GM19463 (cell line): ENCODE data around the gene SLC39A9.

ENCODE experiments used
- ATAC-seq: cut with Tn5 transposase; IDR thresholded peaks from one replicate; pipeline ENCODE4 v1.9.1; 2021; ENCODE audit warnings: mild to moderate bottlenecking, moderate library complexity; ENCODE audit not compliant: unreplicated experiment

SLC39A9 gene

DNA sequence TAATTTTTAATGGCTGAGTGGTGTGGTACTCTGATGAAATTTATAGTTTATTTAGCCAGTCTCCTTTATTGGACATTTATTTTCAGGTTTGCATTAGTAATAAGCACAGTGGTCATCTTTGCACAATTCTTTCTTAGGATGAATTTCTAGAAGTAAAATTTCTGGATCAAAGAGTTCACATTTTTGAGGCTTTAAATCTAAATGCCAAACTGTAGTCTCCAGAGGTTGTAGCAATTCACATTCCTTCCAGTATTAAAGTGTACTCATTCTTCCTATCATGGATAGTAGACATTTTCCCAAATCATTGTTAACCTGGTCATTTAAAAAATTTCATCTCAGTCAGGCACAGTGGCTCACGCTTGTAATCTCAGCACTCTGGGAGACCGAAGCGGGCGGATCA, 24.8 kb downstream of the SLC39A9 start:
- ATAC-seq = no peak

- no peak for ATAC-seq
Measured at GRCh38 chr14:69424149-69424923, 25.8 kb downstream of the SLC39A9 start.

- no peak for ATAC-seq
Measured at GRCh38 chr14:69427596-69427995, 29.1 kb downstream of the SLC39A9 start.

DNA sequence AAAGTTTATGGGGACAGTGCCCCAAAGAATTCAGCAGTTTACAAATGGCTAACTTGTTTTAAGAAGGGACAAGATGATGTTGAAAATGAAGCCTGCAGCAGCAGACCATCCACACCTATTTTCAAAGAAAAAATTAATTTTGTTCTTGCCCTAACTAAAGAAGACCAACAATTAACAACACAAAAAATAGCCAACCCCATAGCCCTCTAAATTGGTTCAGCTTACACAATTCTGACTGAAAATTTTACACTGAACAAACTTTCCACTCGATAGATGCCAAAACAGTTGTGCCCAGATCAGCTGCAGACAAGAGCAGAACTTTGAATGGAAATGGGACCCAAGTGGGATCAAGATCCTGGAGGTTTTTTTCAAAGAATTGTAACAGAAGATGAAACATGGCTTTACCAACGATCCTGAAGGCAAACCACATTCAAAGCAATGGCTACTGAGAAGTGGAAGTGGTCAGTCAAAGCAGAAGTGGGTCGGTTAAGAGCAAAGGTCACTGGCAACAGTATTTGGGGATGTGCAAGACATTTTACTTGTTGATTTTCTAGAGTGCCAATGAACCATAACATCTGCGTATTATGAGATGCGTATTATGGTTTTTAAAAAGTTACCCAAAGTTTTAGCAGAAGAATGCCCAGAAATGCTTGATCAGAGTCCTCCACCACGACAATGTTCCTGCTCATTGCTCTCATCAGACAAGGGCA, 30.0 kb downstream of the SLC39A9 start:
- peak; percentile 78 for ATAC-seq

DNA sequence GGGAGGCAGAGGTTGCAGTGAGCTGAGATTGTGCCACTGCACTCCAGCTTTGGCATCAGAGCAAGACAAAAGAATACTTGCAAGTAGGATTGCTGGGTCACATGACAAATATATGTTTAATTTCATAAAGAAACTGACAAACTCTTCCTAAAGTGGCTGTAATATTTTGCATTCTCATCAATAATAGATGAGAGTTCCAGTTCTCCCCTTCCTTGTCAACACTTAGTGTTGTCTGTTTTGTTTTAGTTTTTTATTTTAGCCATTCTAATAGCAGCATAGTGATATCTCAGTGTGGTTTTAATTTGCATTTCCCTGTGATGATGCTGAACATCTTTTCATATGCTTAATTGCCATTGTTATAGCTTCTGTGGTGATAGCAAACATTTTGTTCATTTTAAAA, 31.2 kb downstream of the SLC39A9 start:
- ATAC-seq = no peak

DNA sequence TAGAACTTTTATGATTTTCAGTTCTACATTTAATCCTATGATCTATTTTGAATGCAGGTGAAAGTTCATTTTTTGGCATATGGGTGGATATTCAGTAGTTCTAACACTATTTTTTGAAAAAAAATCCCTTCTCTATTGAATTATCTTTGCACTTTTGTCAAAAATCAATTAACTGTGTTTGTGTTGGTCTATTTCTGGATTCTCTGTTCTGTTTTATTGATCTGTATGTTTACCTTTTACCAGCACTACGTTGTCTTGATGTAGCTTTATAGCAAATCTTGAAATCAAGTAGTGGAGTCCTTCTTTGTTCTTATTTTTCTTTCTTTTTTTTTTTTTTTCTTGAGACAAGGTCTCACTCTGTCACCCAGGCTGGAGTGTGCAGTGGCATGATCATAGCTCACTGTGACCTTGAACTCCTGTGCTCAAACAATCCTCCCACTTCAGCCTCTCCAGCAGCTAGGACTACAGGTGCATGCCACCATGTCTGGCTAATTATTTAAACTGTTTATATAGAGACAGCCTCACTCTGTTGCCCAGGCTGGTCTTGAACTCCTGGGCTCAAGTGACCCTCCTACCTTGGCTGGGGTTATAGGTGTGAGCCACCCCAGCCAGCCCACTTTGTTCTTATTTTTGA, 31.9 kb downstream of the SLC39A9 start:
- ATAC-seq = no peak

DNA sequence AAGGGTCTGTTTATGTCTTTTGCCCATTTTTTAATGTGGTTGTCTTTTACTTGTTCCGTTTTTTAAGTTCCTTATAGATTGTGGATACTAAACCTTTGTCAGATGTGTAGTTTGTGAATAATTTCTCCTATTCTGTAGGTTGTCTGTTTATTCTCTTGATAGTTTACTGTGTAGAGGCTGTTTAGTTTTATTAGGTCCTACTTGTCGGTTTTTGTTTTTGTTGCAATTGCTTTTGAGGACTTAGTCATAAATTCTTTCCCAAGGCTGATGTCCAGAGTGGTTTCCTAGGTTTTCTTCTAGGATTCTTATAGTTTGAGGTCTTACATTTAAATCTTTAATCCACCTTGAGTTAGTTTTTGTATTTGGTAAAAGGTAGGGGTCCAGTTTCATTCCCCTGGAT, 33.9 kb downstream of the SLC39A9 start:
- ATAC-seq = no peak

GRCh38 chr14:69439521-69440270, 41.2 kb downstream of the SLC39A9 start:
- no peak for ATAC-seq

DNA sequence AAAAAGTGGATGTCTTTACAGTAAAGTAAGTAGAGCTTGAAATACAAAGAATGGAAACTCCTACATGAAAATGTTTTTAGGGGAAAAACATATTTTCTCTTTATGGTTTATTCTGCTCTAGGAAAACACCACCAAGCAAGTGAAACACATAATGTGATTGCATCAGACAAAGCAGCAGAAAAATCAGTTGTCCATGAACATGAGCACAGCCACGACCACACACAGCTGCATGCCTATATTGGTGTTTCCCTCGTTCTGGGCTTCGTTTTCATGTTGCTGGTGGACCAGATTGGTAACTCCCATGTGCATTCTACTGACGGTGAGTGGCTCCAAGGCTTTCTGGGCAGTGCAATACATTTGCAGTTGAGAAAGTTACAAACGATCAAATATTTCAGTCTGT, 43.5 kb downstream of the SLC39A9 start:
- ATAC-seq = peak; percentile 94

- no peak for ATAC-seq
Measured at GRCh38 chr14:69443296-69443805, 44.9 kb downstream of the SLC39A9 start.

- ATAC-seq = no peak
Measured at GRCh38 chr14:69449216-69449615, 50.7 kb downstream of the SLC39A9 start.

- ATAC-seq = no peak
Measured at GRCh38 chr14:69451941-69452340, 53.4 kb downstream of the SLC39A9 start.

DNA sequence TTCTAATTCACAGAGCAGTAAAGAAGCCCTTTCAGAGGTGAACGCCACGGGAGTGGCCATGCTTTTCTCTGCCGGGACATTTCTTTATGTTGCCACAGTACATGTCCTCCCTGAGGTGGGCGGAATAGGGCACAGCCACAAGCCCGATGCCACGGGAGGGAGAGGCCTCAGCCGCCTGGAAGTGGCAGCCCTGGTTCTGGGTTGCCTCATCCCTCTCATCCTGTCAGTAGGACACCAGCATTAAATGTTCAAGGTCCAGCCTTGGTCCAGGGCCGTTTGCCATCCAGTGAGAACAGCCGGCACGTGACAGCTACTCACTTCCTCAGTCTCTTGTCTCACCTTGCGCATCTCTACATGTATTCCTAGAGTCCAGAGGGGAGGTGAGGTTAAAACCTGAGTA, 59.9 kb downstream of the SLC39A9 start:
- no peak for ATAC-seq

DNA sequence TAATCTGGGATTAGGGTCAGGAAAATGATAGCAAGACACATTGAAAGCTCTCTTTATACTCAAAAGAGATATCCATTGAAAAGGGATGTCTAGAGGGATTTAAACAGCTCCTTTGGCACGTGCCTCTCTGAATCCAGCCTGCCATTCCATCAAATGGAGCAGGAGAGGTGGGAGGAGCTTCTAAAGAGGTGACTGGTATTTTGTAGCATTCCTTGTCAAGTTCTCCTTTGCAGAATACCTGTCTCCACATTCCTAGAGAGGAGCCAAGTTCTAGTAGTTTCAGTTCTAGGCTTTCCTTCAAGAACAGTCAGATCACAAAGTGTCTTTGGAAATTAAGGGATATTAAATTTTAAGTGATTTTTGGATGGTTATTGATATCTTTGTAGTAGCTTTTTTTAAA, 60.6 kb downstream of the SLC39A9 start:
- ATAC-seq = no peak

GRCh38 chr14:69460093-69460701, 61.7 kb downstream of the SLC39A9 start:
- ATAC-seq = no peak

DNA sequence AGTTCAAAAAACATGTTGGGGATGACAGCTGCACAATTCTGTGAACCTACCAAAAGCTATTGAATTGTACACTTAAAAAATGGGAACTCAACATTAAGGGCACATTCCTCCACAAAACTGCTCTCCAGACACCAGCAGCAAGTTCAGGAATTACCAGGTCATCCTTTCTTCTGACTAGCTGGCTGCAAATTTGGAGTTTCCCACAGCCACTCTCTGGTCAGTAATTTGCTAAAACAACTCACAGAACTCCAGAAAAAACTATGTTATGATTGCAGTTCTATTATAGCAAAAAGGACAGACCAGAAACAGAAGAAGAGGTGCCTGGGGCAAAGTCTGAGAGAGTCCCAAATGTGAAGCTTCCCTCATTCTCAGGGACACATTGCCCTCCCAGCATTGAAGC, 65.9 kb downstream of the SLC39A9 start:
- no peak for ATAC-seq

GRCh38 chr14:69464829-69465228, 66.3 kb downstream of the SLC39A9 start:
- no peak for ATAC-seq

- ATAC-seq = no peak
Measured at GRCh38 chr14:69468949-69469348, 70.5 kb downstream of the SLC39A9 start.

- no peak for ATAC-seq
Measured at GRCh38 chr14:69471436-69471835, 72.9 kb downstream of the SLC39A9 start.

DNA sequence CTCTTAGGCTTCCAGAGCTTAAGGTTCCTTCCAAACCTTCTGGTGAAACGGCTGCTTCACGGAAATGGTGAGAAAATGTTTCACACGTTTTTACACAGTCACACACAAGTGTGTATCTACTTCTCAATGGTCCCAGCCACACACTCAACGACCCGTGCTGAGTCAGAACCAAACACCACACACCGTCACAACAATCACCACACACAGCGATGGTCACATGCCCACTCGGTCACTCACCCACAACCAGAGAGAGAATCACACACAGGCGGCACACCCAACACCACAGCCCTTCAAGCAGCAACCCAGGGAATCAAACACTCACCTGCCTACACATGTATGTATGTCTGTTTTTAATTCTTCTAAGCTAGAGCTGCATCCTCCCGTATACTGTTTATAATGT, 73.4 kb downstream of the SLC39A9 start:
- ATAC-seq = no peak

GRCh38 chr14:69473260-69473659, 74.8 kb downstream of the SLC39A9 start:
- no peak for ATAC-seq
